ENCODE data around the gene RPL18A.

Gene RPL18A

DNA sequence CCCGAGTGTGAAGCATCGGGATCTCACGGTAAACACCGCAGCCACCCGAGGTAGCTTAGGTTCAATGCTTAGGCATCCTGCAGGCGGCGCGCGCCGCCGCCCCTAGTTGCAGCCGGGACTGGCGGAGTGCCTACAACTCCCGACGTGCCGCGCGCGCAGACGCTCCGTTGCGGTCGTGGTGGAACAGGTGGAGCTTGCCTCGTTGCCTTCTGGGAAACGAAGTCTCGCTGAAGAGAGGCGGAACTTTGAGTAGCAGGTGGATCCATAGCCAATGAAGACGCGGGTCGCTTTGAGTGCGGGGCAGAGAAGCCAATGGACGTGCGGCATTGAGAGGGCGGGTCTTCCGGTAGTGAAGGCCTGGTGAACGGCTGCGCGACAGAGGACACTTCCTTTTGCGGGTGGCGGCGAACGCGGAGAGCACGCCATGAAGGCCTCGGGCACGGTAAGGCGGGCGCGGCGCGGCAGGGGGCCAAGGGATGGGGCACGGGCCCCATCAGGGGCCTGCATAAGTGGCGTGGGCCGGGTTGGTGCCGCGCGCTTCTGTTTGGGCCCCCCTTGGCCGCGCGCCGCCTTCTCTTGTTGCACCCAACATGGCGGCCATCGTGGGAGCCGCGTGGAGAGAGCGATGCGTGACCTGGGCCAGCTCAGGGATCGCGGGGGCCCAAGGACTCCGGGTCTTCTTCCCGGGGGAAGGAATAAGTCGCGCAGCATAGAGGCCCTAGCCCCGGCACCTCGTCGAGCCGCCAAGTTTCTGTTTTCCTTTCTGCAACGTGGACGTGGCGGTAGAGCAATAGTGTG is at the start of gene RPL18A:
RPL18A (plus strand) TSS at position 378 of the 798 bp plus-strand sequence; CDS start at position 425, 47 bp downstream.
- FAIRE-seq = peak; percentile 75

DNA sequence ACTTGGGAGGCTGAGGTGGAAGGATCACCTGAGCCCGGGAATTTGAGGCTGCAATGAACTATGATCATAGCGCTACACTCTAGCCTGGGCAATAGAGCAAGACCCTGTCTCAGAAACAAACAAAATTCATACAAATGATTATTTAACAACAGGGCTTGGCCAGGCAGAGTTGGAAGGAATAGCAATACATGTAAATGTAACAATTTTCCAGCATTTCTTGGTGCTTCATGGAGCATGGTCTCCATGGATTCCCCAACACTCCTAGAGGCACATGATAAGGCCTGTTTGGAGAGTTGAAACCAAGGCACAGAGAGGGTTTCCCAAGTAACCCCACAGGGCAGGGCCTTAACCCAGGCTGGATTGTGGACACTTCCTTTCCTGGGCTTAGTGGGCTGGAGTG is 48.6 kb upstream of the RPL18A start:
- FAIRE-seq (no peak), DNase-seq (ENCODE audit: insufficient read length, low spot score) (no peak)
- TF ChIP-seq POLR2A (IDR thresholded peaks at IDR 0.05; ENCODE audit: low read depth, low read length) = no peak

More for the DNA sequence above, at the start of gene RPL18A:
- TF ChIP-seq POLR2A (IDR thresholded peaks at IDR 0.05; ENCODE audit: low read depth, low read length) = peak; percentile 85
- DNase-seq (ENCODE audit: insufficient read length, low spot score) = peak; percentile 96

DNA sequence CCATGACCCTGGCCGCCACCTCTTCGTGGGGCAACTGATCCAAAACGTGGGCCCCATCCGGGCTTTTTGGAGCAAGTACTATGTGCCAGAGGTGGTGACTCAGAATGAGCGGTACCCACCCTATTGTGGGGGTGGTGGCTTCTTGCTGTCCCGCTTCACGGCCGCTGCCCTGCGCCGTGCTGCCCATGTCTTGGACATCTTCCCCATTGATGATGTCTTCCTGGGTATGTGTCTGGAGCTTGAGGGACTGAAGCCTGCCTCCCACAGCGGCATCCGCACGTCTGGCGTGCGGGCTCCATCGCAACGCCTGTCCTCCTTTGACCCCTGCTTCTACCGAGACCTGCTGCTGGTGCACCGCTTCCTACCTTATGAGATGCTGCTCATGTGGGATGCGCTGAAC is 48.0 kb upstream of the RPL18A start:
- no peak for TF ChIP-seq POLR2A (IDR thresholded peaks at IDR 0.05; ENCODE audit: low read depth, low read length)
- FAIRE-seq (no peak), DNase-seq (ENCODE audit: insufficient read length, low spot score) (no peak)

DNA sequence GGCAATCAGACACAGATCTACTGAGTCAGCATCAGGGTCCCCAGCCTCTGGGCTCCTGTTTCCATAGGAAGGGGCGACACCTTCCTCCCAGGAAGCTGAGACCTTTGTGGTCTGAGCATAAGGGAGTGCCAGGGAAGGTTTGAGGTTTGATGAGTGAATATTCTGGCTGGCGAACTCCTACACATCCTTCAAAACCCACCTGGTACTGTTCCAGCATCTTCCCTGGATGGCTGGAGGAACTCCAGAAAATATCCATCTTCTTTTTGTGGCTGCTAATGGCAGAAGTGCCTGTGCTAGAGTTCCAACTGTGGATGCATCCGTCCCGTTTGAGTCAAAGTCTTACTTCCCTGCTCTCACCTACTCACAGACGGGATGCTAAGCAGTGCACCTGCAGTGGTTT is 47.6 kb upstream of the RPL18A start:
- no peak for TF ChIP-seq POLR2A (IDR thresholded peaks at IDR 0.05; ENCODE audit: low read depth, low read length)
- DNase-seq (ENCODE audit: insufficient read length, low spot score) (no peak), FAIRE-seq (no peak)

DNA sequence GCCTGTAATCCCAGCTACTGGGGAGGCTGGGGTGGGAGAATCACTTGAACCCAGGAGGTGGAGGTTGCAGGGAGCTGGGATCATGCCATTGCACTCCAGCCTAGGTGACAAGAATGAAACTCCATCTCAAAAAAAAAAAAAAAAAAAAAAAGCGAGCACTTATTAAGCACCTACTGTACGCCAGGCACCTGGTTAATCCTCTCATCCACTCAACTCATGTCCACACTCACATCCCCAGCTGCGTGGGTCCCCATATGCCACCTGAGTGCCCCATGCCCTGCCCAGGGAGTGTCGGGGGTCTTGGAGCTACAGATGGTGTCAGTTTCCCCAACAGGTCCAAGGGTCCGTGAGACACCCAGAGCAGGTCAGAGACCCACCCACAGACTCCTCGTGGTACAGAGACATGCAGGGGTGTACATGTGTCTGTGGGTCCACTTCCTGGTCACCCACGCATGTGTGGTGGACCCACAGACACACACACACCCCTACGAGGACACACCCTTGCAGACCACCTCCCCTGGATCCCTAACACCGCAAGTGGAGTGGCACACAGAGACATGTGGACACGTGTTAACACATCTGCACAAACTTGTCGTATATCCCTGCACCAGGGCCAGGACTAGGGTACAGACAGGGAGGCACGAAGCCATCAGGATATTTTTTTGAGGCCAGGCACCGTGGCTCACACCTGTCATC is 41.9 kb upstream of the RPL18A start:
- TF ChIP-seq POLR2A (IDR thresholded peaks at IDR 0.05; ENCODE audit: low read depth, low read length) = no peak
- FAIRE-seq (no peak), DNase-seq (ENCODE audit: insufficient read length, low spot score) (no peak)

DNA sequence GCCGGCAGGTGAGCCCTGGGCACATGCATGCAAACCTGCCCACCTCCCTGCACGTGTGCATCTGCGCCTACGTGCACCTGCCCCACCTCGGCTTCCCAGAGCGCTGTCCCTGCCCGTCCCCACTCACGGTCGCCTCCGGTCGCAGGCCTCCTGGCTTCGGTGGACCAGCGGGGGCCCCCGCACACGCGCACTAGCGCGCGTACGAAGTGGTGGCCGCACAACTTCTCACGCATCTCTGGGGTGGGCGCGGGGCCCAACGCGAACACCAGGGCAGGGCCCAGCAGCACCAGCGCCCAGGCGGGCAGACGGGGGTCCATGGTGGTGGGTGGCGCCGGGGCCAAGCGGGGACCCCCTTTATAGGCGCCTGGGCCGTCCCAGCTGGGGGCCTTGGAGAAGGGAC is 38.5 kb upstream of the RPL18A start, which contains the start of gene INSL3:
INSL3 (minus strand) TSS at position 330 of the 400 bp plus-strand sequence; CDS start at position 317, 13 bp downstream.
- DNase-seq (ENCODE audit: insufficient read length, low spot score) (no peak), FAIRE-seq (no peak)
- TF ChIP-seq POLR2A (IDR thresholded peaks at IDR 0.05; ENCODE audit: low read depth, low read length) = no peak

DNA sequence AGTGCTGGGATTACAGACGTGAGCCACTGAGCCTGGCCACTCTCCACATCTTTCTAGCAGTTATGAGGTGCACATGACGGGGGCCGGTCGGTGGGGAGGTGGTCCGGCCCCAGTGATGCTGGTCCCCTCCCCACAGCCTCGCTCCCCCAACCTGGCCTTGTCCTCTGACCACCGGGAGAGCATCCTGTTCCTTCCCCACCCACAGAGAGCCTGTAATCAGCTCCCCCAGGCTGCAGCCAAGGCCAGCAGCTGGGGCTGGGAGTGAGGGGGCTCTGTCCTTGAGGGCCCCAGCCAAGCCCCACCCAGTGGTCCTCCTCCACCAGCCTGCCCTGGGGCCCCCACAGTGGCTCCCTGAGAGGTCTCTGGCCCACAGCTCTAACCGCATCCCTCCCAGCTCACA is 35.4 kb upstream of the RPL18A start:
- DNase-seq (ENCODE audit: insufficient read length, low spot score) (no peak), FAIRE-seq (no peak)
- TF ChIP-seq POLR2A (IDR thresholded peaks at IDR 0.05; ENCODE audit: low read depth, low read length) = no peak

DNA sequence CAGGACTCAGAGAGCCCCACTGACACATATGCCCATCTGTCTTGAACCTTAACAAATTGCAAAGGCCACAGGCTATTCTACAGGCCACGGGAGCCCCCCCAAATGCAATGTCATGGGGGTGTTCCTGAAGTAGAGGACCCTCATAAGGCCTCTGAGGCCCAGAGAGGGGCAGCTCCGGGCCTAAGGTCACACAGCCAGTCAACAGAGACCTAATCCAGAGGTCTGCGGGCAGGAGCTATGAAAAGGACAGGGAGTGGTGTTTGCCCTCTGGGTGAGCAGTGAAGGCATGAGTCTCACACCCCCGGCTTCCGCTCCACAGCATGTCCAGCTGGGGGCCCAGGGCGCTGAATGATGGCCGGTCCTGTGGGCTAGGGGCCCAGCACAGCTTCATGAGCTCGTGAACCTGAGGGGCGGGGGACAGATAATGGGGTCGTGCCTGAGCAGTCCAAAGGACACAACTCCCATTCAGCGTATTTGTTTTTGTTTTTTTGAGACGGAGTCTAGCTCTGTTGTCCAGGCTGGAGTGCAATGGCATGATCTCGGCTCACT is 33.1 kb upstream of the RPL18A start:
- DNase-seq (ENCODE audit: insufficient read length, low spot score) (no peak), FAIRE-seq (no peak)
- TF ChIP-seq POLR2A (IDR thresholded peaks at IDR 0.05; ENCODE audit: low read depth, low read length) = no peak

DNA sequence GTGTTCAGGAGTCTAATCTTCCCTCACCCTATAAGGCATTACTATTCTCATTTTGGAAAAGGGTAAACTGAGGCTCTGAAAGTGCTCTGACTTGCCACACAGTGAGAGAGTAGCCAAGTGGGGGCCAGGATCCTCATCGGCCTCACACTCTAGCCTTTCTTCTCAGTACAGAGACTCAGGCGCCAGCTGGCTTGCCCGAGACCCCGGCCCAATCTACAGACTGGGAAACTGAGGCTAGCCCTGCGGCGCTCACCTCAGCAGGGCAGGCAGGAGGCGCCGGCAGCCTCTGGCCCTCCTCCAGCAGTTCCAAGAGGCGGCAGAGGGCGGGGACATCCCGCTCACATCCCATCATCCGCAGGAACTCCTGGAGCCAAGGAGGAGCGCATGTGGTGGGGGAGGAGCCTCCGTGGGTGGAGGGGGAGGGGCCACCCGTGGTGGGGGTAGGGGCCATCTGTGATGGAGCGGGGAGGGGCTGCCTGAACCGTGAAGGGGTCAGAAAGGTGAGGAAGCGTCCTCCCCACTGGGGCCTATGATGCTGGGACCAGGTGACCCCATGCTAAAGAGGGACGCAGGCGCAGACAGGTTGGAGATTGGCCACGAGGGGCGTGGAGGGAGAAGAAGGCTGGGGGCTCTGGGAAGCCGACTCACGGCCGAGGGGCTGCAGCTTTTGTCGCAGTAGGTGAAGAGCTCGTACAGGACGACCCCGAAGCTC is 29.7 kb upstream of the RPL18A start:
- FAIRE-seq = no peak
- no peak for TF ChIP-seq POLR2A (IDR thresholded peaks at IDR 0.05; ENCODE audit: low read depth, low read length)
- peak; percentile 92 for DNase-seq (ENCODE audit: insufficient read length, low spot score)

DNA sequence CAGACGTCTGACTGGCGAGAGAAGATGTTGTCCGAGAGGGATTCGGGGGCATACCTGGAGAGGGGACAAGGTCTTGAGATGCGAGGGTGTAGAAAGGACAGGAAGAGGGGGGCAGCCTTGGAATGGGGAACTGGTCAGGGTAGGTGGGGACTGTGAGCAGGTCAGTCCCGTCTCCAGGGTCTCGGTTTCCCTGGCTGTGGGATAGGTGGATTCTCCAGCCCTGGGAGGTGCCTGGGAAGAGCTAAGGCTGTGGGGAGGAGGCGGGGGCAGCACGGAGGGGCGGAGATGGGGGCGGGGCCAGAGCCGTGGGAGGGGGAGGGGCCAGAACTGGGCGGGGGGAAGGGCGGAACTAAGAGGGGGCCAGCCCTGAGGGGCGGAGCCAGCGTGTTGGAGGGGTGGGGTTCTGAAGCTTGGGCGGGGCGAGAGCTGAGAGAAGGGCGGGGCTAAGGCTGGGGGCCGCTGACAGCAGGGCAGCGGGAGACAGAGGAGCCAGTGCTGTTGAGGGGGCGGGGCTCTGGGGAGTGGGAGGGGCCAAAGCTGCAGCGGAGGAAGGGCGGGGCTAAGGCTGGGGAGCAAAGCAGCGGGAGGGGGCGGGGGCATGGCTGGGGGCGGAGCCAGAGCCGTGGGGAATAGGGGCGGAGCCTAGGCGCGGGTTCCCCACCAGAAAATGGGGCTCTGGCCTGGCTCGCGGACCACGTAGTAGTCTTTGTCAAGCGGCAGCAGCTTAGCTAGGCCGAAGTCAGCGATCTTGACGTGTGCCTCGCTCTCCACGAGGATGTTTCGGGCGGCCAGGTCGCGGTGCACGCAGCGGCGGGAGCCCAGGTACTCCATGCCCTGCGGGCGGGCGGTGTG is 28.9 kb upstream of the RPL18A start:
- no peak for TF ChIP-seq POLR2A (IDR thresholded peaks at IDR 0.05; ENCODE audit: low read depth, low read length)
- DNase-seq (ENCODE audit: insufficient read length, low spot score) (peak; percentile 92), FAIRE-seq (no peak)

DNA sequence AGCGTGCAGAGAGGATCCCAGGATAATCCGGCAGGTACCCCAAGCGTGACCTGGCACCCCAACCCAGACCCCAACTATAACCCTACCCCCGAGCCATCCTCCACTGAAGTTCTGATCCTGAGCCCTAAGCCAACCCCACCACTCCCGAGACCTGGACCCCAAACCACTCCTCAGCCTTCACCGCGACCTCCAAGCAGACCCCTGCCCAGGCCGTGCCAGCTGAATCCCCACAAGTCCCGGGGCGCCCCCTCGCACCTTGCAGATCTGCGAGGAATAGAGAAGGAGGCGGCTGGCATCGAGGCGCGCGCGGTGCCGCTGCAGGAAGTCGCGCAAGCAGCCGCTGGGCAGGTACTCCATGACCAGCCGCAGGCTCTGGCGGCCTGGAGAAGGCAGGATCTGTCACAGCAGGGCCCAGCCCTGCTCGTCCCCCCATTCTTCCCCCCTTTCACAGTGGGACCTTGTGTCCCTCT is 28.3 kb upstream of the RPL18A start:
- no peak for TF ChIP-seq POLR2A (IDR thresholded peaks at IDR 0.05; ENCODE audit: low read depth, low read length)
- FAIRE-seq (no peak), DNase-seq (ENCODE audit: insufficient read length, low spot score) (no peak)

DNA sequence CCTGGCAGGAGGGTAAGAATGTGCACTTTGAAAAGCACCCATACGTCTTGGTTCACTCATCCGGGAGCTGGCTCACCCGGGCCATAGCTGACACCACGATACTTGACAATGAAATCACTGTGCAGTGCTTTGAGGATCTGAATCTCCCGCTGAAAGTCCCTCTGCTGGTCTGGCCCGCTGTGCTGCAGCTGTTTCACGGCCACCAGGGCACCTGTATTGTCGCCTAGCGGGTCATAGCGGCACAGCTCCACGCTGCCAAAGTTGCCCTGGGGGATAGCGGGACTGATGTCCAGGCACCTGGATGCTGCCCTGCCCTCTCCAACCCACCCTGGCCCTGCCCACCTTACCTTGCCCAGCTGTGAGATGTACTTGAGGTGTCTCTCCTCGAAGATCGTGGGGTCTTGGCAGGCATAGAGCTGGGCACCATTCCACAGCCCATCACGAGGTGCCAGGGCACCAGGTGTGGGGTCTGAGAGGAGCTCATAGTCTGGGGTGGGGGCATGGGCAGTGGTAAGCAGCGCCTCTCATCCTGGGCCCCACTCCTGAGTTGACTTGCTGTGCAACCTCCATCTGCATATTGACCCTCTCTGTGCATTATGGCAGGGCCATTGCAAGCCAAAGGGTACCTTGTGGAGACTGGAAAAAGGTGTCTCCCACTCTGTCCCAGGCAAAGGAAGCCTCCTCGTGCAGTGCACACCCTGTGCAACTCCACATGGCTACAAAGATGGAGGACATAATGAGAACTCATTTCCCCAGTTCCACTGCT is 27.1 kb upstream of the RPL18A start:
- DNase-seq (ENCODE audit: insufficient read length, low spot score) (no peak), FAIRE-seq (no peak)

More for the DNA sequence above, 27.1 kb upstream of the RPL18A start:
- no peak for TF ChIP-seq POLR2A (IDR thresholded peaks at IDR 0.05; ENCODE audit: low read depth, low read length)
